GM18861 (cell line): ENCODE results near the gene DOCK1.

Source experiments
- ATAC-seq: cut with Tn5 transposase; IDR thresholded peaks from one replicate; pipeline ENCODE4 v1.9.1; 2021; ENCODE audit not compliant: unreplicated experiment

DOCK1 gene

GRCh38 chr10:127485153-127485857 lies 580.1 kb downstream of the DOCK1 start:
- ATAC-seq = no peak

GRCh38 chr10:127486355-127486754 lies 581.1 kb downstream of the DOCK1 start:
- ATAC-seq = no peak

- no peak for ATAC-seq
Observed at GRCh38 chr10:127492607-127493250, 587.5 kb downstream of the DOCK1 start.

- ATAC-seq = no peak
Observed at GRCh38 chr10:127496035-127496434, 590.8 kb downstream of the DOCK1 start.

GRCh38 chr10:127497685-127498084 lies 592.5 kb downstream of the DOCK1 start:
- no peak for ATAC-seq

GRCh38 chr10:127498087-127498486 lies 592.9 kb downstream of the DOCK1 start:
- ATAC-seq = no peak

- ATAC-seq = no peak
Observed at GRCh38 chr10:127500127-127500526, 594.9 kb downstream of the DOCK1 start.
